ENCODE measurements around the gene NPL.

Gene NPL

DNA sequence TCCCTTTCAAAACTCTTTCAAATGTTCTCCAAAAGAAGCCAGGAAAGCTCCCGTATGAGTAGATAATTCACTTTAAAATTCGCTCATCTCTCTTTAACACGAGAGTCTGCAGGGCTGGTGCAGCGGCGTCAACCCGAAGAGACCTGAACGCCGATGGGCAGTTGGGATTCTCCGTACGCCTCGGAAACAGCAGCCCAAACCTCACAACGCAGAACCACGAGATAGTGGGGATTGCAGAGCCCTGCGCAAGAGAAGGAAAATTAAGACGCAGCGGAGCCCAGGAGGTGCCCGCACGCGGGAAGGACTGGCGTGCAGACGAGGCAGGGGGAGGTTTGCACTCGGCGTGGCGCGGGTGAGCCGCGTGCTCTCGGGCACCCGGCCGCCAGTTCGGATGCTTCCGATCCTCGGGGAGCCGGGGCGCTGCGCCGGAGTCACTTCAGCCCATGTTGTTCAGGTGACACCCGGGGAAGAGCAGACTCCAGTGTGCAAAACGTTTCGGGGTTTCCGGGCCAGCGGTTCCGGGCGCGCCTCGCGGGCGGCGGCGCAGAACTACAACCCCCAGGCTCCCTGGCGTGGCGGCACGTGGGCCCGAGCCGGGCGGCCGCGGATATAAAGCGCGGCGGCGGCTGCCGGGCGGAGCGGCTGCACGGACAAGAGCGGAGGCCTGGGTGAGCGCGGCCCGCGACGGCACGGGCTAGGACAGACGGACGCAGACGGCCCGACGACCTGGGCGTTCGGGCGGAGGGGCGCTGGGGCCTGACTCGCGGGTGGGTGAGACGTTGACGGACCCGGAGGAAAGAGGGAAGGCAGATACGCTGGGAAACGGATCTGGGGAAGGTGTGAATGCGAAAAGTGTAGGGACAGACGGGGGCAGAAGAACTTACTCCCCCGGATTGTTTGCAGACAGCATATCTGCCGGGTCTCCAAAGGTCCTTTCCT lies at the start of gene NPL:
NPL (plus strand) TSS at position 636 of the 939 bp plus-strand sequence. CDS start 4,599 bp downstream, outside the sequence.
- DNase-seq (ENCODE audit: low spot score): peak; percentile 79

DNA sequence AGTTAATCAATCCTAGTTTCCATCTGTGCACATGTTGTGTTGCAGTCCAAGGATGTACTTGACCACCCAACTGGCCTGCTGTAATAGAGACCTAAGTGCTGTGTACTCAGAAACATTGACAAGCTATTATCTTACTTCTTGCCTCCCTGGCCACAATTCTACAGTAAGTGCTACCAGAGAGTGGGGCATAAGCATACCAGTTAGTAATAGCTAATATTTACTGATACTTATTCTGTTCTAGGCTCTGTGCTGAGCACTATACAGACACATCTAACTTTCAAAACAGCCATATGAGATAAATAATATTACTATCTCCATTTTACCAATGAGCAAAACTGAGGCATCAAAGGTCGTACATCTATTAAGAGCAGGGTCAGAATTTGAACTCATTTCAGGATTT lies 49.5 kb upstream of the NPL start:
- no peak for DNase-seq (ENCODE audit: low spot score)

DNA sequence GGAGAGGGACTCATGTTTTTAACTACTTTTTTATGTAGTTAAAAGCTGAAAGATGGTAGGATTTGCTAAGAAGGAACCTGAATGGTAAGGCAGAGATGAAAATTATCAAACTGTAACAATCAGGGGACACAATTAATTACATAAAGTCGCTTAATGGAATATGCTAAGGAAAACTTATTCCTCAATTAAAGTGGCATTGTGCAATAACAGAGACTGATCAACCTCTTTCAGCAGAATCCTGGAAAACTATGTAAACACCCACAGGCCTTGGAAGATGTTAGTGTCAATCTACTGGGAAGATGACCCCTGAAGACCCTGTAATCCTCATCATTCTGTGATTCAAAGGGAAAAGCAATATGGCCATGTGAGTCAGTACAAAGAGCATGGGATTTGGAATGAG lies 46.8 kb upstream of the NPL start:
- DNase-seq (ENCODE audit: low spot score): no peak

- DNase-seq (ENCODE audit: low spot score): peak; percentile 70
Measured at GRCh38 chr1:182752077-182752988, 37.2 kb upstream of the NPL start.

- no peak for DNase-seq (ENCODE audit: low spot score)
Measured at GRCh38 chr1:182754087-182754486, 35.5 kb upstream of the NPL start.

DNA sequence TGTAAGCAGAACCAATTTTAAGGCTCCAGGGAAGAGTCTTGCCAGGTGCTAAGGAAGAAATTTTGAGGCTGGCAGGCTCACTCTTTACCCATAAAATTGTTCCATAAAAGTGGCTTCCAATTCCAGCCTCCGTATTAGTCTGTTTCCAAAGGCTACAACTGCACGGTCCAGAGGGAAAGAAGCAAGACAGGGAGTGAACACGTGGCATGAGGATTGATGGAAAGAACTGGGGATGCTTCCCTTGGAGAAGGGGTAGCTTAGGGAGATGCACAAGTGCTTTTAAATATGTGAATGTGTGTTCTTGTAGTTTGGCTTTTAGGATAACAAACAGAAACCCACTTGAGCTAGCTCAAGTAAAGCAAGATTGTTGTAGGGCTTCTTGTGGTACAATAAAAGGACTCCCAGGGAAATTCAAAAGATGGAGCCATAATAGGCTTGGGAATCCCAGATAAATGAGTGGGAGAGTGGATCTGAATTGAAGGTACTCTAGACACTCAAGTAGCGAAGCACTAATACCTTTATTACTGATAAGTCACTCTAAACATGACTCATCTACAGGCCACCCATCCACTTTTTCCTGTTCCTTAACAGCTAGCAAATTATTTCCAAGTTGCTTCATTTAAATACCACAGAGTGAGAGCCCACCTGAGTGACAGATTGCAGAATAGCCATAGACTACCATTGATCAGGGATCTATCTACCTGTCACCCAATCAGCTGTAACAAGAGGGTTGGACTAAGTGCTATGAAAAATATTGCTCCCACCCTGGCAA lies 34.8 kb upstream of the NPL start:
- DNase-seq (ENCODE audit: low spot score): no peak

DNA sequence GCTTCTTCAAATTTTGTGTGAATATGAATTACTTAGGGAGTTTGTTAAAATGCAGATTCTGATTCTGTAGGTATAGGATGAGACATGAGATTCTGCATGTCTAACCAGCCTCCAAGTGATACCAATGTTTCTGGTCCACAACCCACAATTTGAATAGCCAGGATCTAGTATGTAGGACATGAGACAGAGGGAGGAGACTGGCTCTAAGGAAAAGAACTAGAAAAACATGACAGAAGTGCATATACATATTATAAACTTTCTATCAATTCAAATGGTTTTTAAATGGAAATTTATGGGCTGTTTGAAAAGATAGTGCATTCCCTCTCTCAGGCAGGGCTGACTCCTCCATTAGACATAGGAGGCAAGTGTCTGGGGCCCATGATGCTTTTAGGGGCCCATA lies 33.9 kb upstream of the NPL start:
- no peak for DNase-seq (ENCODE audit: low spot score)

GRCh38 chr1:182756423-182756822 lies 33.1 kb upstream of the NPL start:
- DNase-seq (ENCODE audit: low spot score): no peak

DNA sequence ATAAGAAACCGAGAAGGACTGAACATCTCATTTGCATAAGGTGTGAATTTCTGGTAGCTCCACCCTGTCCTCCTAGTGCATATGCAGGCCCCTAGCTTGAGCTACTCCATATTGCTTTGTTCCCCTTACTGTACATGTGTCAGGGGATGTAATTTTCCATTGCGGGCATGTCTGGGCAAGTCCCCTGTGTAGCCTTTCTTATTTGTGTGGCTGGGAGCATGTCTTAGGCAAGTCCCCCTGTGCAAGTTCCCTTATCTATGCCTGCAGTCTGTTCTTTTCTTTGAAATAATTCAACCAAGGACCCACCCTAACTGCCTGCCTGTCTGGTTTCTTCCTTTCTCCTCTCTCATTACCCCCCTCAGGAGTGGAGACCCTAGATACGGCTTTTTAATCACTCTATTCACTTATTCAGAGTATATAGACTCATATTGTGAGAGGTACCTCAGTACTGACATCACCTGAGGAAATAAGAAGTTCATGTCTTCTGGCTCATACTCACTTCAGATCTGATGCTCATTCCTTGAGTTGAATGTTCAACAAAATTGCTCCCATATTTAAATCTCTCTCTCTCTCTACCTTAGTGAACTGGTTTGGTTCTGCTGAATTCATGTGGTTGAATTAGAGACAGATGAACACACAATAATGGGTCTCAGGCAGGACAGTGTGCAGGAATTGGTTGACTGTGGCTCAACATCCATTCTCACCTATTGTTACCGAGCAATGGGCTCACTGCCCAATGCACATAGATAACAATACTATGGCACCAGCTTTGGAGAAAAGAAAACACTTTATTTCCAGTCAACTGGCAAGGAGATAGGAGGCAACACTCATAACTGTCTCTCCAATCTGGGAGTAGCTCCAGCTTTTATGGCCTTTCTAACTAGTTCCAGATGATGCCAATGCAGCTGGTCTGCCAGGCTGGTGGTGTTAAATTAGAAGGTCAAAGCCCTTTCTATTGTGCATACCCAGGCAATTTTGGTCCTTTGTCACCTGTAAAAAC lies 27.9 kb upstream of the NPL start:
- peak; percentile 62 for DNase-seq (ENCODE audit: low spot score)

DNA sequence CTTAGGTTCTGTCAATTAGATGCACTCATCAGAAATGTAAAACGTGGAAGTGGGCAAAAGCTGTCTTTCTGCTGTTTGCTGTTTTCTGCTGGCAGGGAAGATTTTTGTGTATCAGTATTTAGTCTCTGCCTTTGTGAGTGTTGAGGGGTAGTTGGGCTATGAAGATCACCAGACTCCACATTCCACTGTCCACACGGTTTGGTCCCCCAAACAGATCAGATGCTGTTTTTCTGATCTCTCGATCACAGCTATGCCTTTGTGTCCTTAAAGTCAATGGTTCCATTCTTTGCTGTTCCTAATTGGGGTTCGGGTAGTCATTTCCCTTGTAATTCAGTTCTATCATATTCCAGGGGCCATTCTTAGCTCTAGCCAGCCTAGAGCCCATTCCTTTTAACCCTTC lies 27.0 kb upstream of the NPL start:
- peak; percentile 77 for DNase-seq (ENCODE audit: low spot score)

GRCh38 chr1:182764029-182764727 lies 25.4 kb upstream of the NPL start:
- DNase-seq (ENCODE audit: low spot score): no peak

DNA sequence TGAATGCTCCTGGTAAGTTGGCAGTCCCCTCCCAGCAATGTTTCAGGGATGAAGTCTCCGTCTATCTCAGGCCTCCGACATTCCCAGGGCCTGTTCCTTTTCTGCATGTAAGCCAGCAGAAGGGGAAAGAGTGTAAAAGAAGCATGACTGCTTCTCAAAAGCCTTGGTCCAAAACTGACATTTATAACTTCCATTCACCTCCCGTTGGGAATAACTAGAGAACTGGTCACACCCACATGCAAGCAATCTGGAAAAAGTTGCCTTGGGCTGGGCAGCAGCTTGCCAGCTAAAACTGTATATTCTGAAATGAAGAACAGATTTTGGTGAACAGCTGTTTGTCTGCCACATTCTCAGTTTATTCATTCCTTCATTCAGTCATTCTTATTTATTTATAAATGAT lies 24.2 kb upstream of the NPL start:
- DNase-seq (ENCODE audit: low spot score): no peak

DNA sequence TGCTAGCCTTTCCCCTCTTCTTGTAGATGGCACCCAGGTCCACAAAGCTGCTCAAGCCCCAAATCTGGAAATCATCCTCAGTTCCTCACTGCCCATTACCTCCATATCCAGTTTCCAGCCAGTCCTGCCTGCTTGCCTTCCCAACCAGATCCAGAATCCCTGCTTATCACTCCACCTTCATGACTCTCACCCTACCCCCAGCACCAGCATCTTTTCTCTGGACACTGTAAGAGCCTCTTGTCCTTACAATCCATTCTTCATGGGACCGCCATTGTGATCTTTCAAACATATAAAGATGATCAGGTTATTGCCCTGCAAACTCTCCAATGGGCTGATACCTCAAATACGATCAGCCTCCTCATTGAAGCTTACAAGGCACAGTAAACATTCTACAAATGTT lies 23.5 kb upstream of the NPL start:
- no peak for DNase-seq (ENCODE audit: low spot score)

- no peak for DNase-seq (ENCODE audit: low spot score)
Measured at GRCh38 chr1:182766881-182767645, 22.5 kb upstream of the NPL start.

DNA sequence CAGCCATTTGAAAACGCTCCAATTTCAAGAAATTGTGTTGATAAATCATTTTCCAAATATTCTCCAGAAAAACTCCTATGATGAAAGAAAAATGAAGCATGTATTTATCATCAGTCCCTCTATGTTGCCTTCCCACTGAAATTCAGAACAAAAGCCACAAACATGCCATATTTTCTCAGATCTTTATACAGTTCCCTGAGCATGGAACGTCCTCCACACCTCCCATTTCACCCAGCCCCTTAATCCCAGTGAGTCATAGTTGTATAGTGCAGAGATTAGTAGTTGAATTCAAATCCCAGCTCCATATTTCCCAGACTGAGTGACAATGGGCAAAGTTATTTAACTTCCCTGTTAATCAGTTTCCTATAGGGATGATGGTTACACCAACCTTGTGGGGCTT lies 20.6 kb upstream of the NPL start:
- DNase-seq (ENCODE audit: low spot score): no peak

DNA sequence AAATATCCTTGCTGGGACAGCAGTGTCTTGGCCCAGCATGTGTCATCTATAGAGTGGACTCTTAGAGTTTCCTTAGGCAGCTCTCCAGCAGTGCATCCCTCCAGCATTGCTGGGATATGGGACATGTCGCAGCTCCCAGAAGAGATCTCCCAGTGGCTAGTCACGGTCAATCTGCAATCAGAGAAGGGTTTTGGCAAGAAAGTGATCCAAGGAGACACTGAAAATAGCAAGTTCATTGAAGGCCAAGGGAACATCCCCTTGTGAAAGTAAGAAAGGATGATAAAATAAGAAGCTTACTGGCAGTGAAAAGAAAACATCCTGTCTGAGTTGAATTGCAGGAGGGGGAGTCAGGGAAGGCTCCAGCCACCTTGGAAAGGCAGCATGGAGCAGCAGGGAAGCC lies 19.3 kb upstream of the NPL start:
- DNase-seq (ENCODE audit: low spot score): no peak

- no peak for DNase-seq (ENCODE audit: low spot score)
Measured at GRCh38 chr1:182771187-182771984, 18.2 kb upstream of the NPL start.

DNA sequence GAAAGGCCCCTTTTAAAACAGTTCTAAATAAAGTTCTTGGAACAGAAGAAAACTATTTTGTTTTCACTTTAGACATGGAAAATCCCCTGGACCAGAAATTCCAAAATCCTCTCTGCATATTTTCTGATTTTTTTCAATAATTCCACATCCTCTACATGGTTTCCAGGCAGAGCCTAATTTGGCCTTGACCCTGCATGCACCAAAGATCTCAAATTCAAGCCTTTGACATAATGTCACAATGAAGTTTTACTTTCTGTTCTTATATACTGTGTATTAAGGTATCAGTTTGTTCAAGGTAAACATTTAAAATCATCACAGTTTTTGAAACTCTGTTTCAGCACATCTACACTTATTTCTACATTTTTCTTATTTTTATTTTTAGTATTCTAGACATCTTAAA lies 12.2 kb upstream of the NPL start:
- DNase-seq (ENCODE audit: low spot score): no peak

- DNase-seq (ENCODE audit: low spot score): no peak
Measured at GRCh38 chr1:182778862-182779261, 10.7 kb upstream of the NPL start.
